Inferior parietal cortex (tissue), 1 donor: Measurements from ENCODE around the gene ONECUT2.

Experiments
- DNase-seq: peaks from one replicate; pipeline ENCODE4 v3.0.0-alpha.2; 2016; ENCODE audit errors: extremely low spot score

ONECUT2 gene

DNA sequence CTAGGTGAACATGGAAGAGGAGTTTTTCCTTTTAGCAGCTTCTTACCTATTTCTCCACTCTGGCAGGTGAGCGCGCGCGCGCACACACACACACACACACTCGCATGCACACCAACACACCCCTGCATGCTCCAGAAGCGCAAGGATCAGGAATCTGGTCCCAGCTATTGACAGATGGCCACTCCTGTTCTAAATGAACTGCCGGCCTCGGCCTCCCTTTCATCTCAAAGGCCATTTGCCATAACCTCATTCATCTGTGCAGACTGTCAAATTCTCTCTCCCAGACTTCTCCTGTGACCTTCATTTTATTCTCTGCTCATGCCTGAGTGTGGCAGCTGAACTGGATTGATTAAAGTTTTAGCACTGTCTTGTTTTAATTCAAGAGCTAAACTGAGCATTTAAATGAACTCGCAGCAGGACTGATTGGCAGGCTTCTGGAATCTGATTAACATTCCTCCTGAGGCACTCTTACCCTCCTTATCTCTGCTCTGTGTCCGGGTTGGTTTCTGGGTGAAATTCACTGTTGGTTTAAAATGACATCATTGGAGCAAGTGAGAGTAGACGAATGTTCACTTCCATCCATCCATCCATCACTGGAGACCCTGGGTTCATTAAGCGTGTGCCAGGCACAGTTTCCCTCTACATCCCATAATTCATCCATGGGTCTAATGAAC lies 92.5 kb downstream of the ONECUT2 start:
- DNase-seq, result no peak

DNA sequence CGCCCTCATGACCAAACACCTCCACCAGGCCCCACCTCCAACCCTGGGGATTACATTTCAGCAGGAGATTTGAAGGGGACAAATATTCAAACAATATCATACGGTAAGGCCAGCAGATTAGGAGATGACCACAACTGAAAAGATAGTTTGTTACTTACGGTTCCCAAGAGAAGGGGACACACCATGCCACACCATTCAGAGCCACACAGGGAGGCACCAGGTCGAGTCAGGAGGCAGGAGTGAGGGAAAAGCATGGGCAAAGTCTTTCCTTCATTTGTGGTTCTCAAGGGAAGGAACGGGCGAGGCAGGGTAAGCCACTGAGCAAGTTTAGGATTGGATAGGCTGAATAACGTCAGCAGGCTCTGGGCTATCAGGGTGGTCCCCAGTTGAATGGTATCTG lies 94.0 kb downstream of the ONECUT2 start:
- no peak for DNase-seq

DNA sequence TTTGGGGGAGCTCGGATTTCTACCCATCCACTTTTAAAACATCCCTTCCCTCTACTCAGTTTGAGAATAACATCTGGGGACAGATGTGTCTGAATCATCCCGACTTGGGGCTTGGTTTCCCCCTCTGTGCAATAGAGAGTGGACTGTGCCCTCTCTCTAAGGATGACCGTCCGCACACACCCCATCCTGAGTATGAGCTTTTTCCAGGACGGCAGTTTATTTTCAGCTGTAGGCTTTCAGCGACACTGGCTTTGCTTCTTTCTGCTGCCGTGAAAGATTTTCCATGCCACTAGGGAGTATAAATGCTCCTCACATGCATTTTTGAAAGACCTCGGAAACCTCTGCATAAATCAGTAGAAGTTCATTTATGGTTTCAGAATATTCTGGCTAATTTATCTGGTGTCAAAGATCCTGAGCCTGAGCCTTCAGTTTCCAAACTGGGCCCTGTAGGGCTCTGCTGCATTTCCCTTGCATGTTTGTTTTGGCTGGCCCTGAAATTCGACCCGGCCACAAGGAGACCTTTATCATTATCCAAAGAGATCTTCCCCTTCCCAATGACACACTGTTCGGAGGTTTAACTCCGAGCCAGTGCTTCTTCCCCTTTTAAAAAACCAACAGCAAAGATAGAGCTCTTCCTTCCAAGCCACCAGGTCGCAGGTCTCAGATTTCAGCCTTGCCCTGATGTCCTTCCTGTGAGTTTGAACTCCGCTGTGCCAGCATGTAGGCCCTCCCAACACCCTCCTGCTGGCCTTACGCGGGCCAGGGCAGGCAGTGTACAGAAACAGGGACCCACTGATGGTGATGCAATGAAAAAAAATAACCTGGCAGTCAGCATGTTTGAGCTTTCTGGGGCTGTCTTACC lies 98.1 kb downstream of the ONECUT2 start:
- DNase-seq, result no peak

DNA sequence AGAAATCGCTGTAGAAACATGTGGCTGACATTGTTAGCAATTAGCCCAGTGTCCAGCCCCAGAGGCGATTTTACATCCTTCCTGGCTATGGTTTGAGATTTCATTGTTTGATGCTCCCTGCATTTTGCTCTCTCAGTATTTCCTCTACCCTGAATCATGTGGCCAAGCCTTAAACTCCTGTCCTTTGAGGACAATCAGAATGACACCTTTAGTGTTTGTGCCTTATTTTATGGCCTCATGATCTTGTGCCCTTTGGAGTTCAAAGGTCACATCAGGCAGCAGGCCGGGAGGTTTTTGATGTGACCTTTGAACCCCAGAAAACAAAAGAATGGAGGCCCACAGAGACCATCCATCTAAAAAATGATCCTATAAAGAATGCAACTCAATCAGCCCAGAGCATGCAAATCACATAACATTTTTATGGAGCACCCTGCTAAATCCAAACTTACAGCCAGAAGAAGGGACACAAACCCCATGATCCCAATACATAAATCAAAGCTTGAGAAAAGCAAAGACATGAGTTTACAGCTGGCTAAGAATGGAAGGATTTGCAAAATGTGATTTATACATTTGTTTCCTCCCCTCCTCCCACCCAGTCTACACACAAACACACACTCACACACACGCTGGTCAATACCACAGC lies 98.8 kb downstream of the ONECUT2 start:
- no peak for DNase-seq

DNA sequence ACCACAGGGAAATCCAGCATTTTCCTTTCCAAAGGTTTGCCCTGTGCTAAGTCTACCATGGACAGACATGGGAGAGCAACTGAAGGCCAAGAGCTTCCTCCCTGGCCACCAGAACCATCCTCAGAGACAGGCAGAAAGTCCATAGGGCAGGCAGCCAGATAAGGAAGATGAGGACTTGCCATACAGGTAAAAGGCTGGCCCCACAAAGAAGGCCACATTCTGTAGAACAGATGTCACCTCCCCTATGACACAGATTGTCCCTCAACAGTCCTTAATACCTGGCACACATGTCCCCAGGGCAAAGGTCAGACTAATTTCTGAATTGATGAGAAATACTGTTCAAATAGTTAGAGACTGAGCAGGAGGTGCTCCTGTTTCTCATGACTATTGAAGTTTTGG lies 99.3 kb downstream of the ONECUT2 start:
- no peak for DNase-seq

- DNase-seq, result no peak
Measured at GRCh38 chr18:57538614-57539013, 103.4 kb downstream of the ONECUT2 start.

DNA sequence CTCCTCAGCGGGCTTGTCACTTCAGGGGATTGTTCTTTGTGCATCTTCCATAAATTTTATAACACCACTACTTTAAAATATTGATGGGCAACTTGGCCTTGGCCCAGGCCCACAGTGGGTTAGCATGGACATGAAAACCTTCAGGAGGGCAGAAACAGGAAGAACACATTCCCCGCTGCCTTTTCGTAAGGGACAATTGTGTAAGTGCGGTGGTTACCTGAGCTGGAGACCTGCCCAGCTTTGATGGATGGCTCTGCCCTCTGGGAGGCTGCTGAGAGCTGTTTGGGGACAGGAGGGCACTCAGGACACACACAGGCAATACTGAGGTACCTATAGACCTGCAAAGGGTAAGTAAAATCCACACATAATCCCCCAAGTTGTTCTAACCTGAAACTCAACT lies 104.5 kb downstream of the ONECUT2 start:
- DNase-seq, result no peak
